ENCODE measurements around the gene CHTF8. TPM values are rescaled to one million over a fixed set of nuclear protein-coding genes. Genes with fewer than 3 reads are reported as not detected.

CHTF8 gene
- total RNA-seq, 1 donor: 52.1 TPM

- DNase-seq (ENCODE audit: insufficient read length, low spot score, missing footprints): no peak
- peaks cover 26% of the 10 kb centered on the region for H3K4me1 ChIP-seq (ENCODE audit: insufficient read depth, low read length)
- no peak overlapping the region for H3K27ac ChIP-seq (ENCODE audit: low read depth, low read length)
- H3K9me3 ChIP-seq (ENCODE audit: low read depth, low read length): no peaks in the 10 kb centered on the region
- no peak for TF ChIP-seq CTCF (IDR thresholded peaks at IDR 0.05; ENCODE audit: extremely low read depth, low read depth, low read length)
- no peak overlapping the region for H3K4me3 ChIP-seq (ENCODE audit: insufficient read depth, low read length)
- H3K4me2 ChIP-seq (ENCODE audit: insufficient read depth, low read length): no peak overlapping the region
- H3K27me3 ChIP-seq (ENCODE audit: insufficient read depth, low read length): no peaks in the 10 kb centered on the region
- no peak overlapping the region for H2AFZ ChIP-seq (ENCODE audit: low read length)
- H3K79me2 ChIP-seq (ENCODE audit: insufficient read depth, low read length): no peaks in the 10 kb centered on the region
- no peaks in the 10 kb centered on the region for H3K36me3 ChIP-seq (ENCODE audit: insufficient read depth, low read length)
- H4K20me1 ChIP-seq (ENCODE audit: insufficient read depth, low read length): no peaks in the 10 kb centered on the region
These were observed 62.9 kb downstream of the CHTF8 start for GRCh38 chr16:69069504-69069903.

Small RNA genes within 50 kb of the gene (small RNA-seq; reads per million reads assigned to genes)
- 0.45 reads per million for gene RNU6-22P

Other genes with a start within 250 kb of the CHTF8 start
- 1.4 and 1.5 TPM in 2 replicates for gene HAS3, start 26.9 kb downstream of the CHTF8 start, total RNA-seq
- 17.4 and 18.0 TPM in 2 replicates for gene UTP4, start 61 bp upstream of the CHTF8 start, total RNA-seq
- 35.5 and 38.6 TPM in 2 replicates for gene SNTB2, start 54.6 kb upstream of the CHTF8 start, total RNA-seq
- 31.8 and 32.6 TPM in 2 replicates for gene VPS4A, start 178.8 kb upstream of the CHTF8 start, total RNA-seq
- 11.2 and 13.0 TPM in 2 replicates for gene PDF, start 198.0 kb upstream of the CHTF8 start, total RNA-seq
- 34.0 and 38.6 TPM in 2 replicates for gene COG8, start 207.0 kb upstream of the CHTF8 start, total RNA-seq
- gene NIP7, start 207.2 kb upstream of the CHTF8 start, total RNA-seq: 20.6 and 22.8 TPM in 2 replicates
- 0.29 and 0.72 TPM in 2 replicates for gene TMED6, start 219.2 kb upstream of the CHTF8 start, total RNA-seq

Data from osteoblast (primary cell).